GM19395 (cell line): Measurements from ENCODE around the gene GPHN.

Experiments
- ATAC-seq: cut with Tn5 transposase; IDR thresholded peaks from one replicate; pipeline ENCODE4 v1.9.1; 2021; ENCODE audit warnings: mild to moderate bottlenecking, moderate library complexity; ENCODE audit not compliant: unreplicated experiment

The GPHN gene

GRCh38 chr14:66507722-66508546, at the start of gene GPHN:
TSS of gene GPHN (plus strand) at chr14:66508147.
- peak; percentile 85 for ATAC-seq

GRCh38 chr14:66459603-66460002, 48.3 kb upstream of the GPHN start:
- no peak for ATAC-seq

- ATAC-seq = no peak
These were observed 43.7 kb upstream of the GPHN start for GRCh38 chr14:66464261-66464660.

- no peak for ATAC-seq
These were observed 39.1 kb upstream of the GPHN start for GRCh38 chr14:66468778-66469367.

GRCh38 chr14:66471584-66471983, 36.4 kb upstream of the GPHN start:
- ATAC-seq = no peak

- no peak for ATAC-seq
These were observed 35.7 kb upstream of the GPHN start for GRCh38 chr14:66472251-66472650.

GRCh38 chr14:66473223-66473622, 34.7 kb upstream of the GPHN start:
- ATAC-seq = no peak

- no peak for ATAC-seq
These were observed 31.0 kb upstream of the GPHN start for GRCh38 chr14:66476964-66477363.

- ATAC-seq = no peak
These were observed 30.4 kb upstream of the GPHN start for GRCh38 chr14:66477567-66477966.

- ATAC-seq = no peak
These were observed 25.1 kb upstream of the GPHN start for GRCh38 chr14:66482873-66483272.

GRCh38 chr14:66483322-66483721, 24.6 kb upstream of the GPHN start:
- no peak for ATAC-seq

GRCh38 chr14:66485029-66485428, 22.9 kb upstream of the GPHN start:
- no peak for ATAC-seq

- ATAC-seq = no peak
These were observed 22.0 kb upstream of the GPHN start, which contains the start of gene CCDC196 for GRCh38 chr14:66485910-66486421. TSS of gene CCDC196 (plus strand) at chr14:66486371. CDS start at chr14:66486503, 132 bp downstream.

- no peak for ATAC-seq
These were observed 20.8 kb upstream of the GPHN start for GRCh38 chr14:66487164-66487563.

- ATAC-seq = no peak
These were observed 17.5 kb upstream of the GPHN start for GRCh38 chr14:66490143-66491111.

- no peak for ATAC-seq
These were observed 14.2 kb upstream of the GPHN start for GRCh38 chr14:66493750-66494149.

- ATAC-seq = peak; percentile 90
These were observed 12.5 kb upstream of the GPHN start for GRCh38 chr14:66495218-66496098.

- no peak for ATAC-seq
These were observed 11.6 kb upstream of the GPHN start for GRCh38 chr14:66496188-66496807.

GRCh38 chr14:66496911-66497310, 11.0 kb upstream of the GPHN start:
- no peak for ATAC-seq

- ATAC-seq = no peak
These were observed 9.6 kb upstream of the GPHN start for GRCh38 chr14:66498311-66498710.
